HepG2 (cell line): Measurements from ENCODE around the gene ZNF22. TPM values are rescaled to one million over a fixed set of nuclear protein-coding genes. Genes with fewer than 3 reads are reported as not detected.

ENCODE experiments used
- CTCF ChIP-seq: sonication (generic); formaldehyde crosslinking; IDR thresholded peaks from 2 replicates; pipeline ENCODE4 v1.5.0; 2020; ENCODE audit warnings: mild to moderate bottlenecking, missing genetic modification reagents, moderate library complexity
- DNMT1 ChIP-seq: sonication (generic); formaldehyde crosslinking; IDR thresholded peaks from 2 replicates; pipeline ENCODE4 v1.5.1; 2020; ENCODE audit warnings: mild to moderate bottlenecking, missing genetic modification reagents
- DPF2 ChIP-seq: sonication (generic); formaldehyde crosslinking; IDR thresholded peaks from 2 replicates; pipeline ENCODE4 v1.4.0; 2020; ENCODE audit warnings: mild to moderate bottlenecking, low read depth, missing genetic modification reagents, borderline replicate concordance
- KLF13 ChIP-seq: sonication (generic); formaldehyde crosslinking; IDR thresholded peaks from 2 replicates; pipeline ENCODE4 v1.4.0; 2020; ENCODE audit warnings: mild to moderate bottlenecking, missing genetic modification reagents
- MYC ChIP-seq: sonication (generic); formaldehyde crosslinking; IDR thresholded peaks from 2 replicates; pipeline ENCODE4 v1.9.0; 2021; ENCODE audit warnings: missing genetic modification reagents, borderline replicate concordance
- ZFP36L1 ChIP-seq: sonication (generic); formaldehyde crosslinking; IDR thresholded peaks from 2 replicates; pipeline ENCODE4 v1.8.0; 2022; ENCODE audit warnings: mild to moderate bottlenecking, missing genetic modification reagents, moderate library complexity
- ZFX ChIP-seq: sonication (generic); formaldehyde crosslinking; IDR thresholded peaks from 2 replicates; pipeline ENCODE4 v1.4.0; 2020; ENCODE audit warnings: mild to moderate bottlenecking, low read depth, missing genetic modification reagents, moderate library complexity
- ZNF136 ChIP-seq: sonication (generic); formaldehyde crosslinking; IDR thresholded peaks from 2 replicates; pipeline ENCODE4 v1.8.1; 2022; ENCODE audit warnings: low read depth, mild to moderate bottlenecking, moderate library complexity, missing genetic modification reagents
- ZNF776 ChIP-seq: sonication (generic); formaldehyde crosslinking; IDR thresholded peaks from 2 replicates; pipeline ENCODE4 v1.4.0; 2020; ENCODE audit warnings: mild to moderate bottlenecking, missing genetic modification reagents
- polyA plus RNA-seq, 8 experiments: library from polyadenylated mRNA; depleted of rRNA in 3 of 8; stranded (reverse) in 7 of 8; unstranded in 1 of 8; fragments of >200 nt; fragmentation: Illumina TruSeq in 4 of 8; extraction: Trizol in 4 of 8; gene quantifications; 2 replicates each; pipeline versions ENCODE4 v1.2.1 to v1.2.3, GENCODE V29; 2011 to 2016; ENCODE audit warnings: low read depth in 4 of 8, missing spikeins in 1 of 8, mixed read lengths in 1 of 8; ENCODE audit not compliant: insufficient read depth in 1 of 8
- total RNA-seq, 5 experiments: library from RNA; depleted of rRNA; stranded (reverse); fragments of >200 nt; fragmentation: Illumina TruSeq; extraction: Trizol; gene quantifications; 2 replicates each; pipeline ENCODE4 v1.2.3, GENCODE V29; 2016; ENCODE audit warnings: low read depth in 1 of 5
- TF ChIP-seq, protein P1 (sequence below): sonication (generic); formaldehyde crosslinking; IDR thresholded peaks from 2 replicates; pipeline ENCODE4 v1.5.0; 2020; ENCODE audit warnings: mild to moderate bottlenecking, missing genetic modification reagents
- TF ChIP-seq, protein P2 (sequence below): sonication (generic); formaldehyde crosslinking; IDR thresholded peaks from 2 replicates; pipeline ENCODE4 v1.4.0; 2020; ENCODE audit warnings: missing genetic modification reagents, borderline replicate concordance
- TF ChIP-seq, protein P3 (sequence below): sonication (generic); formaldehyde crosslinking; IDR thresholded peaks from 2 replicates; pipeline ENCODE4 v1.5.0; 2020; ENCODE audit warnings: mild to moderate bottlenecking, missing genetic modification reagents, borderline replicate concordance

ZNF22 gene
- total and polyA plus RNA-seq, 2 of the 13 experiments (the other 11 are each of a cell fraction or from before 2014, with no cell fraction given), result 0.40 to 1.3 TPM

DNA sequence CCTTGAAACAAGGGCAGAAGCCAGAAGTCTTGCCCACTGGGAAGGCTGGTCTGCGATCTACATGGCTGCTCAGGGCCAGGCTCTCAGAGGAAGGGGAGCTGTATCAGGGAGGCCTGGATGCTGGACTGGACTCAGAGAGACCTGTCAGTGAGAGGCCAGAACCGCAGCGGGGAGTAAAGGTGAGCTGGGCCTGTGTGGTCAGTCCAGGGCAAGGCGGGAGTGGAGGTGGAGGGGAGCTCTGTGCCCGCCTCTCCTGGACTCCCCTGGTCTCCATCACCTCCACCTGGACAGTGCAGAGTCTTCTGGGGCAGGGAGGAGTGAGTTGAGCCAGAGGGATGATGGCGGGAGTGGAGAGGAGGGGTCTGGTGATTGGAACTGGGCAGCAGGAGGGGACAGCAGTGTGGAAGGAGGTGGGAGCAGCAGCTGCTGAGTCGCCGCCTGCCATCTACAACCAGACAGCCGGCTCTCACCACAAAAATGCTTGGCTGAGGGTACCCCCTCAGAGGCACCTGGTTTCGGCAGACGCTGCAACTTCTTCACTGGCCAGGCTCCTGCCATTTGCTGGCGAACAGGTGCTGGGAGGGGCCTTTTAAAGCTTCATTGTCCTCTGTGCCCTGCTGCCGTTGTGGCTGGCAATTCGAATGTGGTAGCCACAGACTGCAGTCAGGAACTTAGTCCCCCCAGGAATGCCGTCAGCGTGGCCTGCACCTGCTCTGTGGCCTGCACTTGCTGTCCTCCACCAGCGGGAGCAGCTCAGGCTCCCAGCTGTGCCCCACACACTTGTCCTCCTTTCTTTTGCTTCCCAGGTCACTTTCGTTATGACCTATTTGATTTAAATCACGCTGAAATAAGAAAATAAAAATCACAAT is 37.6 kb upstream of the ZNF22 start (continued):
- TF ChIP-seq ZFX (CRISPR knock-in tag), result 0 out of 2 replicates have a peak, but pooled peaks have one; percentile 30
- TF ChIP-seq MYC (CRISPR knock-in tag), result 0 out of 2 replicates have a peak, but pooled peaks have one; percentile 28
- TF ChIP-seq, protein P1, sequence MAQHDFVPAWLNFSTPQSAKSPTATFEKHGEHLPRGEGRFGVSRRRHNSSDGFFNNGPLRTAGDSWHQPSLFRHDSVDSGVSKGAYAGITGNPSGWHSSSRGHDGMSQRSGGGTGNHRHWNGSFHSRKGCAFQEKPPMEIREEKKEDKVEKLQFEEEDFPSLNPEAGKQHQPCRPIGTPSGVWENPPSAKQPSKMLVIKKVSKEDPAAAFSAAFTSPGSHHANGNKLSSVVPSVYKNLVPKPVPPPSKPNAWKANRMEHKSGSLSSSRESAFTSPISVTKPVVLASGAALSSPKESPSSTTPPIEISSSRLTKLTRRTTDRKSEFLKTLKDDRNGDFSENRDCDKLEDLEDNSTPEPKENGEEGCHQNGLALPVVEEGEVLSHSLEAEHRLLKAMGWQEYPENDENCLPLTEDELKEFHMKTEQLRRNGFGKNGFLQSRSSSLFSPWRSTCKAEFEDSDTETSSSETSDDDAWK (CRISPR knock-in tag), result no peak
- TF ChIP-seq, protein P2, sequence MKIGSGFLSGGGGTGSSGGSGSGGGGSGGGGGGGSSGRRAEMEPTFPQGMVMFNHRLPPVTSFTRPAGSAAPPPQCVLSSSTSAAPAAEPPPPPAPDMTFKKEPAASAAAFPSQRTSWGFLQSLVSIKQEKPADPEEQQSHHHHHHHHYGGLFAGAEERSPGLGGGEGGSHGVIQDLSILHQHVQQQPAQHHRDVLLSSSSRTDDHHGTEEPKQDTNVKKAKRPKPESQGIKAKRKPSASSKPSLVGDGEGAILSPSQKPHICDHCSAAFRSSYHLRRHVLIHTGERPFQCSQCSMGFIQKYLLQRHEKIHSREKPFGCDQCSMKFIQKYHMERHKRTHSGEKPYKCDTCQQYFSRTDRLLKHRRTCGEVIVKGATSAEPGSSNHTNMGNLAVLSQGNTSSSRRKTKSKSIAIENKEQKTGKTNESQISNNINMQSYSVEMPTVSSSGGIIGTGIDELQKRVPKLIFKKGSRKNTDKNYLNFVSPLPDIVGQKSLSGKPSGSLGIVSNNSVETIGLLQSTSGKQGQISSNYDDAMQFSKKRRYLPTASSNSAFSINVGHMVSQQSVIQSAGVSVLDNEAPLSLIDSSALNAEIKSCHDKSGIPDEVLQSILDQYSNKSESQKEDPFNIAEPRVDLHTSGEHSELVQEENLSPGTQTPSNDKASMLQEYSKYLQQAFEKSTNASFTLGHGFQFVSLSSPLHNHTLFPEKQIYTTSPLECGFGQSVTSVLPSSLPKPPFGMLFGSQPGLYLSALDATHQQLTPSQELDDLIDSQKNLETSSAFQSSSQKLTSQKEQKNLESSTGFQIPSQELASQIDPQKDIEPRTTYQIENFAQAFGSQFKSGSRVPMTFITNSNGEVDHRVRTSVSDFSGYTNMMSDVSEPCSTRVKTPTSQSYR, result 0 out of 2 replicates have a peak, but pooled peaks have one; percentile 12
- TF ChIP-seq ZNF136 (CRISPR knock-in tag), result no peak
- TF ChIP-seq KLF13 (CRISPR knock-in tag), result 0 out of 2 replicates have a peak, but pooled peaks have one; percentile 25
- no peak for TF ChIP-seq ZFP36L1 (CRISPR knock-in tag)
- no peak for TF ChIP-seq DPF2 (CRISPR knock-in tag)
- peak; percentile 36 for TF ChIP-seq CTCF (CRISPR knock-in tag)
- peak; percentile 43; the same call in 1 of the 2 replicates for TF ChIP-seq ZNF776 (CRISPR knock-in tag)
- TF ChIP-seq, protein P3, sequence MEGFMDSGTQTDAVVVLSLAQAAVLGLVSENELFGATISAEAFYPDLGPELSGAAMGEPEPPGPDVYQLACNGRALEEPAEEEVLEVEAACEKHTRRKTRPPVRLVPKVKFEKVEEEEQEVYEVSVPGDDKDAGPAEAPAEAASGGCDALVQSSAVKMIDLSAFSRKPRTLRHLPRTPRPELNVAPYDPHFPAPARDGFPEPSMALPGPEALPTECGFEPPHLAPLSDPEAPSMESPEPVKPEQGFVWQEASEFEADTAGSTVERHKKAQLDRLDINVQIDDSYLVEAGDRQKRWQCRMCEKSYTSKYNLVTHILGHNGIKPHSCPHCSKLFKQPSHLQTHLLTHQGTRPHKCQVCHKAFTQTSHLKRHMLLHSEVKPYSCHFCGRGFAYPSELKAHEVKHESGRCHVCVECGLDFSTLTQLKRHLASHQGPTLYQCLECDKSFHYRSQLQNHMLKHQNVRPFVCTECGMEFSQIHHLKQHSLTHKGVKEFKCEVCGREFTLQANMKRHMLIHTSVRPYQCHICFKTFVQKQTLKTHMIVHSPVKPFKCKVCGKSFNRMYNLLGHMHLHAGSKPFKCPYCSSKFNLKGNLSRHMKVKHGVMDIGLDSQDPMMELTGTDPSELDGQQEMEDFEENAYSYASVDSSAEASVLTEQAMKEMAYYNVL, result 0 out of 2 replicates have a peak, but pooled peaks have one; percentile 29
- 0 out of 2 replicates have a peak, but pooled peaks have one; percentile 53 for TF ChIP-seq DNMT1 (CRISPR knock-in tag)
